ENCODE results near the gene PAEP.

DNA sequence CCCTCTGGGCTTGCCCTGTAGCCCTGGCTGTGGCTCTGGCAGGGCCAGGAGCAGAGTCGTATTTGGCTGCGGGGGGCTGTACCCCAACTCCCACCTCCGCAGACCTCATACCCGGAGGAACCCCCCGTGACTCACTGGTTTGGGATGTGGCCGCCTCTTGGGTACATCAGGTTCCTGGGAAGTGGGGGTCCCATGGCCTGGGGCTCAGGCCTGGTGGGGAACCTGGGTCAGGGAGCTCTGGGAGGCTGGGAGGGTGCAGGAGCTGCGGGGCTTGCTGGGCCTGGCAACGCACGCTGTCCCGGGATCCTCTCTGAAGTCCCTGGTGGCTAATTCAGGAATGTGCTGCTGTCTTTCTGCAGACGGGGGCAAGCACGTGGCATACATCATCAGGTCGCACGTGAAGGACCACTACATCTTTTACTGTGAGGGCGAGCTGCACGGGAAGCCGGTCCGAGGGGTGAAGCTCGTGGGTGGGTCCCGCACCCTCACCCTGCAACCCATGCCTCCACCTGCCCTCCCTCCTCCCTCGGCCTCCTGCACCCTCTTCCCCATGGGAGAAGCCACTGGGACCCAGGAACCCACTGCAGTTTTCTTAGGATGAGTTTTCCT lies 37.9 kb upstream of the PAEP start:
- TF ChIP-seq RAD21 (IDR thresholded peaks at IDR 0.05) = no peak
- no peak for TF ChIP-seq CTCF (IDR thresholded peaks at IDR 0.05; ENCODE audit: low read depth, low read length, missing input control)
- TF ChIP-seq REST (IDR thresholded peaks at IDR 0.05) = no peak
- TF ChIP-seq, protein P1, sequence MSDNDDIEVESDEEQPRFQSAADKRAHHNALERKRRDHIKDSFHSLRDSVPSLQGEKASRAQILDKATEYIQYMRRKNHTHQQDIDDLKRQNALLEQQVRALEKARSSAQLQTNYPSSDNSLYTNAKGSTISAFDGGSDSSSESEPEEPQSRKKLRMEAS (IDR thresholded peaks at IDR 0.05) = no peak
- no peak for TF ChIP-seq TAF1 (conservative IDR thresholded peaks at IDR 0.05)
- no peak for TF ChIP-seq JUND (IDR thresholded peaks at IDR 0.05)
- TF ChIP-seq, protein P2, sequence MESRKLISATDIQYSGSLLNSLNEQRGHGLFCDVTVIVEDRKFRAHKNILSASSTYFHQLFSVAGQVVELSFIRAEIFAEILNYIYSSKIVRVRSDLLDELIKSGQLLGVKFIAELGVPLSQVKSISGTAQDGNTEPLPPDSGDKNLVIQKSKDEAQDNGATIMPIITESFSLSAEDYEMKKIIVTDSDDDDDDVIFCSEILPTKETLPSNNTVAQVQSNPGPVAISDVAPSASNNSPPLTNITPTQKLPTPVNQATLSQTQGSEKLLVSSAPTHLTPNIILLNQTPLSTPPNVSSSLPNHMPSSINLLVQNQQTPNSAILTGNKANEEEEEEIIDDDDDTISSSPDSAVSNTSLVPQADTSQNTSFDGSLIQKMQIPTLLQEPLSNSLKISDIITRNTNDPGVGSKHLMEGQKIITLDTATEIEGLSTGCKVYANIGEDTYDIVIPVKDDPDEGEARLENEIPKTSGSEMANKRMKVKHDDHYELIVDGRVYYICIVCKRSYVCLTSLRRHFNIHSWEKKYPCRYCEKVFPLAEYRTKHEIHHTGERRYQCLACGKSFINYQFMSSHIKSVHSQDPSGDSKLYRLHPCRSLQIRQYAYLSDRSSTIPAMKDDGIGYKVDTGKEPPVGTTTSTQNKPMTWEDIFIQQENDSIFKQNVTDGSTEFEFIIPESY (IDR thresholded peaks at IDR 0.05) = no peak
- no peak for TF ChIP-seq GABPA (IDR thresholded peaks at IDR 0.05 in 1 of 2, conservative IDR thresholded peaks at IDR 0.05 in 1 of 2)
- TF ChIP-seq YY1 (IDR thresholded peaks at IDR 0.05) = no peak
- no peak for TF ChIP-seq RXRA (IDR thresholded peaks at IDR 0.05)
- TF ChIP-seq, protein P3, sequence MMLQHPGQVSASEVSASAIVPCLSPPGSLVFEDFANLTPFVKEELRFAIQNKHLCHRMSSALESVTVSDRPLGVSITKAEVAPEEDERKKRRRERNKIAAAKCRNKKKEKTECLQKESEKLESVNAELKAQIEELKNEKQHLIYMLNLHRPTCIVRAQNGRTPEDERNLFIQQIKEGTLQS (IDR thresholded peaks at IDR 0.05) = no peak
- TF ChIP-seq SP1 (IDR thresholded peaks at IDR 0.05) = no peak
- TF ChIP-seq HNF4G (IDR thresholded peaks at IDR 0.05) = no peak
- TF ChIP-seq FOXA1 (IDR thresholded peaks at IDR 0.05) = no peak
